Central memory CD4-positive, alpha-beta T cell (primary cell): ENCODE data around the gene TEKT4.
"Not testable (repeated sequence)": the region's sequence is repeated elsewhere in the genome, so short reads cannot be mapped to it uniquely, and the experiment has no call there.

ENCODE experiments used
- DNase-seq: peaks from one replicate; pipeline ENCODE4 v3.0.0; 2022

The TEKT4 gene

DNA sequence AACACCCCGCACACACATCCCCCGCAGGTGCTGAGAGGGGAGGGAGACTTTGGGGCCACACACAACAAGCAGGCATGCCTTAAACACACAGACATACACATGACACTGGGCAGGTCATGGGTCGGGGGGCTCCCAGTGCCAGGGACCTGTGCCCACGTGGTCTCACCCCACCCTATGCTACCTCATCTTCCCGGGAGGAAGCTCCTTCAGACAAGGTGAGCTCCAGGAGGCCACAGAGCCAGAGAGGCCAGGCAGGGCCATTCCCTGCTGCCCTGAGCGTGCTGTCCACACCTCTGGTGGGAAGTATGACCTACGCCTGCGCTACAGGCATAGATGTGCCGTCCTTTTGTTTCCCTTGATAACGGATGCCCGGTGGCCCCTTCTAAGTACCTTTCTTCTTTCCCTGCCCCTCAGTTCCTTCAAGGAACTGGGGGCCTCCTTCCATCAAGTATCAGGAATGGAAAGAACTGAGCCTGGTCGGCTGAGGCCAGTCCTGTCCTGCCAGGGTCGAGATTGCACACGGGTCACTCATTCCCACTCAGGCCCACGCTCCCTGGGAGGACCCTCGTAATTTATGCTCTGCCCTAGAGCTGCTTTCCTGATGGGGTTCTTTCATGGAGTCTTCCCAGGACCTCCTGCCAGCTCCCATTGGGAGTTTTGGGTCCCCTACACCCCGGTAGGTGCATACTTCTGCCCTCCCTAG, 4.7 kb downstream of the TEKT4 start:
- DNase-seq, result no peak

DNA sequence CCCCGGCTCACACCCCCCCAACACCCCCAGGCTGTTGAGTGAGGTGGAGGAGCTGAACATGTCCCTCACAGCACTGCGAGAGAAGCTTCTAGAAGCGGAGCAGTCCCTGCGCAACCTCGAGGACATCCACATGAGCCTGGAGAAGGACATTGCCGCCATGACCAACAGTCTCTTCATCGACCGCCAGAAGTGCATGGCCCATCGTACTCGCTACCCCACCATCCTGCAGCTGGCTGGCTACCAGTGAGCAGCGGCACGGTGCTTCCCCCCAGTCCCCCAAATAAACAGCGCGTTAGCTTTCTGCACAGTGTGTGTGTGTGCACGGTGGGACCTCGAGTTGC, 5.3 kb downstream of the TEKT4 start:
- no peak for DNase-seq

DNA sequence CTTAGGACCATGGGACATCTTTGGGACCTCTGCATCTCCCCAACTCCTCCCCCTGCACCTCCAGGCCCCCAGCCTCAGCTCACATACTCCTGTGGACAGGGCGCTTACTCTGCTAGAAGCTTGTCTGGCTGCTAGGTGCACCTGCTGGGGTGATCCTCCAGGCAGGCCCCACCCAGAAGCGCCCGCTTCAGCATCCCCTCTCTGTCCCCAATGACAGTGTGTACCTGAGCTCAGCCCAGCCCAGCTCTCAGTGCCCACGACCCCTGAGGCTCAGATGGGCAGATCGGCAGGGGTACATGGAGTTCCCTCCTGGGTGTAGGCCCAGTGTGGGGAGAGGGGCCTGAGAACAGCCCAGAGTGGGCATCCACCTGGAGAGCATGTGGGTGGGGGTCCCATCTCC, 5.9 kb downstream of the TEKT4 start:
- DNase-seq, result no peak

DNA sequence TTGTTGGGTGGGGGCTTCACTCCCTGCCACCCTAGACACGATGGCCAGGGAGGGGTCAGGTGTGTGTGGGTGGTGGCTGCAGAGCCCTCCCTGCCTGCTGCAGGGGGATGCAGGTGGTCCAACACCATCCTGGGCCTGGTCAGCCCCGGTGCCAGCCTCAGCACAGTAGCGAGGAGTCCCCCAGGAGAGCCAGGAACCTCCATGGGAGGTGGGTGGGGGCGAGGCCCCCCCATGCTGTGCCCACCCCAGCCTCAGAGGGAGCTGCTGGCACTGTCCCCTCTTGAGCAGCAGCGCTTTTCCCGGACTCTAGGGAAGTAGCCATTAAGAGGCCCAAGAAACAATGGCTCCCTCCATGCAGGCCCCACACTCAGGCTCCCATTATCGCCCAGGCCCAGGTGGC, 7.3 kb downstream of the TEKT4 start:
- not testable (repeated sequence) for DNase-seq

DNA sequence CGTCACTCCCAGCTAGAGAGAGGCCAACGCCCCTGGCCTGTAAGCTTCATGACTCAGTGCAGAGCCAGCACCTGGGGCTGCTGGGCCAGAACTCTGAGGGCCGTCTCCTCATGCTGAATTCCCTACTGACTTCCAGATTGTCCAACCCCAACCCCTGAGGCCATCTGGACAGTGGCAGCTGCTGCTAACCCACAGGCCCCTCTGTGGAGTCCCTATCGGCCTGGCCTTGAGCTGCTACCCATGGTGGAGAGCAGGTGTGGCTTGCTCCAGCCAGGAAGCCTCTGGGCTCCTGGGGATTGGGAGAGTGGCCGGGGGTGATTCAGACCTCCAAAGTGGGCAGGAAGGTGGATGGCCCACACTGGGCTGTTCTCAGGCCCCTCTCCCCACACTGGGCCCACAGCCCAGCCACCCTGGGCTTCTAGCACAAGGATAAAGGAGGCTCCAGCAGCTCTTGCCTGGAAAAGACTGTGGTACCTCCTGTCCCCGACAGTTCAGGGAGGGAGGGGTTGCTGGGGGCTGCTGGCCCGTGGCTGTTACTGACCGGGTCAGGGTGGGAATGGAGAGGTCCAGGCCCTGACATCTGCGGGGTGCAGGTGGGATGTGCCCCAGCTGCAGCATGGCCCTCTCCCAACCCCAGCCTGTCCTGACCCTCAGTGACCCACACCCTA, 8.2 kb downstream of the TEKT4 start:
- DNase-seq, result no peak

DNA sequence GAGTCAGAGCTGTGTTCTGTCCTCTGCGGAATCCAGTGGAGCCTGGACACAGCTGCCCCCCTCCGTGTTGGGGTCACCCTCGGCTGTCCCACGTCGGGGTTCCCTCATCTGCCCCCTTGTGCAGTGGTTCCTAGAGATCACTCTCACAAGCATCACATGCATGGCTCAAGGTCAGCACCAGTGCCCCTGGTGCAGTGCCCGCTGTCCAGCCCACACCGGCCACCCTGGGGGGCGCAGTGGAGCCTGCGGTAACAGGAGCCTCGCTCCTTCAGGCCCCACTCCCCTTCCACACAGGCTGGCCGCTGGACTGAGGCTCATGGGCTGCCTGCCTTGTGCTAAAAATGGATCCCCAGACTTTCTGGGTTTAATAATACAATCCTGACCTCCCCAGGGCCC, 8.8 kb downstream of the TEKT4 start:
- no peak for DNase-seq

DNA sequence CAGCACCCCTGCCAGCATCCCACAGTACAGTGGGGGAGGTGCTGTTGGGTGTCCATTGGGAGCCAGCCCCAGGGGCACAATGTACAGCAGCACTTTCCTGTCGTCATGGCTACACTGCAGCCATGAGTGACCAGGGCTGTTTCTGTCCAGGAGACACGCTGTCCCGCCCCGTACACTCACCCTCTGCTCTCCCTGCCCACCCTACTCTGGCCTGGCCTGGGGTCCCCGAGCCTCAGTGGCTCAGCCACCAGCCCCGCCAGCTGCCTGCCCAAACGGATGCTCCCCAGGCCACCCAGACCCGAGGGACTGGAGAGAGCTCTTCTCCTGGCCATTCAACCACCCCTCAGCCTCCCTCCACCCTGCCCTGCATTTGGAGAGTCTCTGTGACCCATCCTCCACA, 9.3 kb downstream of the TEKT4 start:
- no peak for DNase-seq

DNA sequence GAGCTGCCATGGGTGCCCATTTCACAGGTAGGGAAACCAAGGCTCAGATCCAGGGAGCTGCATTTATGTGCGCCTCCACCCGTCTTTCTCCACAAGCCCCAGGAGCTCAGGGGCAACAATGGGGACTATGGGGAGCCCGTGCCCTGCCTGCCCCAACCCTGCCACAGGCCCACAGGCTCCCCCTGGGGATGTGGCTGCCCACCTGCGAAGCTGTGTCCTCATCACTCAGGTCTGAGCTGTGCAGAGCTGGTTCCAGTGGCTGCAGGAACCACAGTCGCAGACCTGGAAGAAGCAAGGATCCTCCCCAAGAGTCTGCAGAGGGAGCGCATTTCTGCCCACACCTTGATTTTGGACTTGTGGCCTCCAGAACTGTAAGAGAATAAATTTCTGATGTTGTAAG, 9.8 kb downstream of the TEKT4 start:
- no peak for DNase-seq

DNA sequence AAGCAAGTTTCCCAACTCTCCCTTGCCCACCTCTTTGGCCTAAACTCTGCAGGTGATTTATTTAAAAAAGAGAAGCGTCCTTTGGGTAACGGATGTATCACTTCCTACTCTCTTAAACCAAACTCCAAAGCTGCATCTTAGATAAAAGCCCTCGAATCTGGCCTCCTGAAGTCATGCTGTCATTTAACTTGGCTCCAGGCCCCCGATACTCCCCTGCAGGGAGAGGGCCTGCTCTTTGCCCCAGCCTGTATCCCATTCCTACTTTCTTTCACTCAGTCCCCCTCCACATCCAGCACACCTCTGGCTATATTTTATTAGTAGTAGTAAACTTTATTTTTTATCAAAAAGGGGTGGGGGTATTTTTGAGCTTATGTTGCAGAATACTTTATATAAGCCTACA, 19.0 kb downstream of the TEKT4 start:
- no peak for DNase-seq

DNA sequence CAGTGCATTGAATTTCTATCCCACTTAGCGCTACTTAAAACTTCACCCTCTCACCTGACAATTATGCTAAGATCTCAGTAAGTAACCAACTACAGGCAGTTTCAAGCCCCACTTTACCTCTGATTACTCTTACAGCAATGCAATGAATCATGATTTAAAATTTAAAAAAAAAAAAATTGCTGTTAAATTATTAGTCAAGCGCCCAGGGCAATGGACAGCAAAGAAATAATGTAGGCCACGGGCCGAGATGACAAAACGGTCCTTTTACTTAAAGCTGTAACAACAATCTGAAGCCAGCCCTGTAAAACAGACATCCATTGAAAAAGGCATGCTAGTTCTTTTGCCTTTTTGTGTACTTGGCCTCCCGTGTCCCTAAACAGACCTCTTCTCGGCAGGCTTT, 24.0 kb downstream of the TEKT4 start:
- DNase-seq, result not testable (repeated sequence)

DNA sequence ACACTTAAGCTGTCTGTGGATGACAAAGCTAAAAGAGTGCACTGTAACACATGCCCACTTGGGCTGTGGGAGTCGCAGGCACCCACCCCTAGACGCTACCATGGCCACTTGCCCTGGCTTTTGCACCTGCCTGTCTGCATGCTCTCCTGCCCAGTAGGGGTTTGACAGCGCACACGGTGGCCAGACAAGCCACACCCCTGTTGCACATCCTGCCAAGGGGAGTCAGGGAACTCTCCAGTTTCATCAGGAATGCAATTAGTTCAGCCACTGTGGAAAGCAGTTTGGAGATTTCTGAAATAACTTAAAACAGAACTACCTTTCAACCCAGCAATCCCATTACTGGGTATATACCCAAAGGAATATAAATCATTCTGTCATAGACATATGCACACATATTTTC, 35.7 kb downstream of the TEKT4 start:
- DNase-seq, result not testable (repeated sequence)

DNA sequence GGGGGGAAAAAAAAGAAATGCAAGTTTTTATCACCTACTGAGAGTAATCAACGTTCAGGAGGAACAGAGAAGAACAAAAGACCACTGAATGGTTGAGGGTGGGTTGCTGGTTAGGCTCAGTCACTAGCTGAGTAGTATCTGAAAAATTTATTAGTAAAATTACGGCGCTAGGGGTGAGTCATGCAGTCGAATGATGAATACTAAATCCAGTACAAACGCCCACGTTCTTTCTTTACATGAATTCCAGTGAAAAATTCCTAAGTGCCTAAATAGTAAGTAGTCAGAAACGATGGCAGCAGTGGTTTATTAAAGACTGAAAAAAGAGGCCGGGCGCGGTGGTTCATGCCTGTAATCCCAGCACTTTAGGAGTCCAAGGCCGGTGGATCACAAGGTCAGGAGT, 52.0 kb downstream of the TEKT4 start:
- DNase-seq, result no peak

DNA sequence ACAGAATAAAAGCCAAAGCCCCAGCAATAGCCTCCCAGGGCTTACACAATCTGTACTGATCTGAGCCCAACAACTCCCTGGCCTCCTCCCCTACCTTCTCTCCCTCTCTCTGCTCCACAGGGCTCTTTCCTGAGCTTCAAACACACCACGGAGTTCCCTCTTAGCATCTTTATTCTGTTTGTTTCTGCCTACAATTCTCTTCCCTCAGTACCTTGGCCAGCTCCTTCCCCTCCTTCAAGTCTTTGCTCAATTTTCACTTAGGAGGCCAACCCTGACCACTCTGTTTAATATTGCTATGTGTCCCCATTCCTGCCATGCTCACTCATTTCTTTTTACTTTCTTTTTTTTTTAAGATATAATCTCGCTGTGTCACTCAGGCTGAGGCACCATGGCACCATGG, 53.8 kb downstream of the TEKT4 start:
- DNase-seq, result not testable (repeated sequence)
